ENCODE data around the gene CEP72. TPM values are rescaled to one million over a fixed set of nuclear protein-coding genes. Genes with fewer than 3 reads are reported as not detected.

The CEP72 gene
- total RNA-seq, 1 experiment from 2014 or later: 17.3 TPM

- Histone ChIP-seq H3K9me2 (replicated peaks; ENCODE audit: low read length) (no peaks in the 10 kb centered on the region), H3K4me2 (ENCODE audit: low read length) (no peak overlapping the region), H2AFZ (ENCODE audit: low read length) (no peak overlapping the region), H3K27ac (ENCODE audit: low read length) (no peak overlapping the region), H3K4me1 (ENCODE audit: insufficient read depth, low read length) (no peaks in the 10 kb centered on the region), H3F3A (ENCODE audit: low read length, unreplicated experiment) (no peaks in the 10 kb centered on the region), H3K9ac (ENCODE audit: low read length) (no peak overlapping the region), H3K36me3 (ENCODE audit: low read depth, low read length) (peaks cover 50% of the 10 kb centered on the region), H3K79me2 (ENCODE audit: low read length) (no peaks in the 10 kb centered on the region), H4K20me1 (ENCODE audit: low read length) (no peaks in the 10 kb centered on the region), H3K9me3 (ENCODE audit: low read length) (no peaks in the 10 kb centered on the region), H3K4me3 (ENCODE audit: low read length) (no peak overlapping the region), H3K27me3 (ENCODE audit: low read length) (no peaks in the 10 kb centered on the region)
- intact Hi-C loops (cut with micrococcal nuclease): no loop called here
- ChIA-PET CTCF (no interaction called here), POLR2A (ENCODE audit: unreplicated experiment) (no interaction called here)
- TF ChIP-seq, protein P1, sequence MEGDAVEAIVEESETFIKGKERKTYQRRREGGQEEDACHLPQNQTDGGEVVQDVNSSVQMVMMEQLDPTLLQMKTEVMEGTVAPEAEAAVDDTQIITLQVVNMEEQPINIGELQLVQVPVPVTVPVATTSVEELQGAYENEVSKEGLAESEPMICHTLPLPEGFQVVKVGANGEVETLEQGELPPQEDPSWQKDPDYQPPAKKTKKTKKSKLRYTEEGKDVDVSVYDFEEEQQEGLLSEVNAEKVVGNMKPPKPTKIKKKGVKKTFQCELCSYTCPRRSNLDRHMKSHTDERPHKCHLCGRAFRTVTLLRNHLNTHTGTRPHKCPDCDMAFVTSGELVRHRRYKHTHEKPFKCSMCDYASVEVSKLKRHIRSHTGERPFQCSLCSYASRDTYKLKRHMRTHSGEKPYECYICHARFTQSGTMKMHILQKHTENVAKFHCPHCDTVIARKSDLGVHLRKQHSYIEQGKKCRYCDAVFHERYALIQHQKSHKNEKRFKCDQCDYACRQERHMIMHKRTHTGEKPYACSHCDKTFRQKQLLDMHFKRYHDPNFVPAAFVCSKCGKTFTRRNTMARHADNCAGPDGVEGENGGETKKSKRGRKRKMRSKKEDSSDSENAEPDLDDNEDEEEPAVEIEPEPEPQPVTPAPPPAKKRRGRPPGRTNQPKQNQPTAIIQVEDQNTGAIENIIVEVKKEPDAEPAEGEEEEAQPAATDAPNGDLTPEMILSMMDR (conservative IDR thresholded peaks at IDR 0.05; ENCODE audit: low read depth, low read length): no peak
- TF ChIP-seq EZH2phosphoT487 (IDR thresholded peaks at IDR 0.05; ENCODE audit: borderline replicate concordance, low read length): no peak
- no peak for ATAC-seq
- no peak for DNase-seq
- no TSS peak for BruUV-seq (replicated peaks)
These were observed 12.2 kb downstream of the CEP72 start for GRCh38 chr5:624118-624950.

GRCh38 chr5:624951-625230 lies 12.8 kb downstream of the CEP72 start:
- POLR2A ChIA-PET (ENCODE audit: unreplicated experiment): no interaction called here
- Histone ChIP-seq H3K9ac (ENCODE audit: low read length) (no peak overlapping the region), H3K9me2 (replicated peaks; ENCODE audit: low read length) (no peaks in the 10 kb centered on the region), H3K9me3 (ENCODE audit: low read length) (no peaks in the 10 kb centered on the region), H3K4me3 (ENCODE audit: low read length) (no peak overlapping the region), H3K4me1 (ENCODE audit: insufficient read depth, low read length) (no peaks in the 10 kb centered on the region), H3K27ac (ENCODE audit: low read length) (no peak overlapping the region), H3K36me3 (ENCODE audit: low read depth, low read length) (peaks cover 44% of the 10 kb centered on the region), H3K4me2 (ENCODE audit: low read length) (no peak overlapping the region), H4K20me1 (ENCODE audit: low read length) (no peaks in the 10 kb centered on the region), H3K79me2 (ENCODE audit: low read length) (no peaks in the 10 kb centered on the region), H2AFZ (ENCODE audit: low read length) (no peak overlapping the region), H3K27me3 (ENCODE audit: low read length) (no peaks in the 10 kb centered on the region), H3F3A (ENCODE audit: low read length, unreplicated experiment) (no peaks in the 10 kb centered on the region)
- TF ChIP-seq, protein P1 (conservative IDR thresholded peaks at IDR 0.05; ENCODE audit: low read depth, low read length): no peak
- TF ChIP-seq EZH2phosphoT487 (IDR thresholded peaks at IDR 0.05; ENCODE audit: borderline replicate concordance, low read length) (no peak), EZH2 (IDR thresholded peaks at IDR 0.05; ENCODE audit: low read length, unreplicated experiment) (no peak)
- no TSS peak for BruUV-seq (replicated peaks)
- CTCF ChIA-PET: no interaction called here
- DNase-seq (no peak), ATAC-seq (no peak)
- intact Hi-C loops (cut with micrococcal nuclease): no loop called here

- TF ChIP-seq, protein P1 (conservative IDR thresholded peaks at IDR 0.05; ENCODE audit: low read depth, low read length): no peak
- TF ChIP-seq EZH2phosphoT487 (IDR thresholded peaks at IDR 0.05; ENCODE audit: borderline replicate concordance, low read length): no peak
- TF ChIP-seq EZH2 (IDR thresholded peaks at IDR 0.05; ENCODE audit: low read length, unreplicated experiment): no peak
- ChIA-PET POLR2A (ENCODE audit: unreplicated experiment) (no interaction called here), CTCF (no interaction called here)
- DNase-seq: no peak
- Histone ChIP-seq H3K36me3 (ENCODE audit: low read depth, low read length) (peaks cover 38% of the 10 kb centered on the region), H3K9ac (ENCODE audit: low read length) (no peak overlapping the region), H3F3A (ENCODE audit: low read length, unreplicated experiment) (no peaks in the 10 kb centered on the region), H3K9me3 (ENCODE audit: low read length) (no peaks in the 10 kb centered on the region), H2AFZ (ENCODE audit: low read length) (no peak overlapping the region), H3K9me2 (replicated peaks; ENCODE audit: low read length) (no peaks in the 10 kb centered on the region), H3K4me2 (ENCODE audit: low read length) (no peak overlapping the region), H3K27ac (ENCODE audit: low read length) (no peak overlapping the region), H3K4me3 (ENCODE audit: low read length) (no peak overlapping the region), H3K79me2 (ENCODE audit: low read length) (no peaks in the 10 kb centered on the region), H3K27me3 (ENCODE audit: low read length) (no peaks in the 10 kb centered on the region), H3K4me1 (ENCODE audit: insufficient read depth, low read length) (no peaks in the 10 kb centered on the region), H4K20me1 (ENCODE audit: low read length) (no peaks in the 10 kb centered on the region)
- no peak for ATAC-seq
- intact Hi-C loops (cut with micrococcal nuclease): no loop called here
- BruUV-seq (replicated peaks): no TSS peak
These were observed 13.4 kb downstream of the CEP72 start for GRCh38 chr5:625516-625915.
